OCI-LY7 (cell line): ENCODE measurements around the gene BEND7. TPM values are rescaled to one million over a fixed set of nuclear protein-coding genes. Genes with fewer than 3 reads are reported as not detected.

Experiments
- BruUV-seq: library from RNA; stranded (reverse); fragments of 400-500 nt; replicated peaks from 2 replicates; lab custom pipeline; 2021; lab: Mats Ljungman, UMichigan
- CTCF ChIA-PET: fragments of 300-600 bp; sonication (Branson Sonifier 250); formaldehyde crosslinking; loops from one replicate; lab custom pipeline; 2022; ENCODE audit warnings: antibody characterized with exemption; ENCODE audit not compliant: unreplicated experiment; lab: Charles Lee
- POLR2A ChIA-PET: fragments of 300-600 bp; sonication (Branson Sonifier 250); formaldehyde crosslinking; loops from one replicate; lab custom pipeline; 2022; ENCODE audit warnings: antibody characterized with exemption; lab: Charles Lee
- DNase-seq: peaks from one replicate; pipeline ENCODE4 v3.0.0-alpha.2; 2015; ENCODE audit warnings: low spot score
- H2AFZ ChIP-seq: fragments of 200-600 bp; sonication (generic), shearing (Covaris generic); 2 replicates; pipeline ENCODE4 v1.6.1; 2014; ENCODE audit warnings: mild to moderate bottlenecking, antibody characterized with exemption, low read length, moderate library complexity
- H3K27ac ChIP-seq: fragments of 200-600 bp; sonication (generic); 2 replicates; pipeline ENCODE4 v1.5.1; 2014; ENCODE audit warnings: mixed run types, low read depth, mild to moderate bottlenecking, moderate library complexity, low read length, inconsistent platforms; ENCODE audit not compliant: poor library complexity, severe bottlenecking
- H3K36me3 ChIP-seq: fragments of 200-600 bp; sonication (generic); 2 replicates; pipeline ENCODE4 v1.6.1; 2014; ENCODE audit warnings: mild to moderate bottlenecking, antibody characterized with exemption, low read length, moderate library complexity, mixed read lengths; ENCODE audit not compliant: insufficient read depth
- H3K4me1 ChIP-seq: fragments of 200-600 bp; sonication (generic); 2 replicates; pipeline ENCODE4 v1.5.1; 2014; ENCODE audit warnings: mild to moderate bottlenecking, low read length; ENCODE audit not compliant: insufficient read depth, poor library complexity, severe bottlenecking
- H3K4me2 ChIP-seq: fragments of 200-600 bp; sonication (generic); 2 replicates; pipeline ENCODE4 v1.6.1; 2014; ENCODE audit warnings: mild to moderate bottlenecking, low read length
- H3K4me3 ChIP-seq: fragments of 200-600 bp; sonication (generic); 2 replicates; pipeline ENCODE4 v1.5.1; 2014; ENCODE audit warnings: mild to moderate bottlenecking, low read depth, low read length; ENCODE audit not compliant: poor library complexity, severe bottlenecking
- H3K79me2 ChIP-seq: fragments of 200-600 bp; sonication (generic); 2 replicates; pipeline ENCODE4 v1.6.1; 2016; ENCODE audit warnings: low read depth, mild to moderate bottlenecking, low read length, moderate library complexity, mixed read lengths; ENCODE audit not compliant: insufficient read depth
- H3K9me2 ChIP-seq: fragments of 200-600 bp; sonication (generic); 2 replicates; pipeline ENCODE4 v1.6.1; 2016; ENCODE audit warnings: mild to moderate bottlenecking, low read length, mixed read lengths; ENCODE audit not compliant: insufficient read depth
- H3K9me3 ChIP-seq: fragments of 200-600 bp; sonication (generic); 2 replicates; pipeline ENCODE4 v1.6.1; 2014; ENCODE audit warnings: mild to moderate bottlenecking, mixed run types, low read length, mixed read lengths
- H4K20me1 ChIP-seq: fragments of 200-600 bp; sonication (generic); 2 replicates; pipeline ENCODE4 v1.6.1; 2014; ENCODE audit warnings: mild to moderate bottlenecking, antibody characterized with exemption, low read length, moderate library complexity, mixed read lengths; ENCODE audit not compliant: insufficient read depth
- CTCF ChIP-seq: fragments of 200-600 bp; sonication (generic); conservative IDR thresholded peaks from 2 replicates; pipeline ENCODE4 v1.5.1; 2014; ENCODE audit warnings: mild to moderate bottlenecking, antibody characterized with exemption, low read length, moderate library complexity, mixed read lengths
- EZH2phosphoT487 ChIP-seq: fragments of 200-600 bp; sonication (generic); IDR thresholded peaks from 2 replicates; pipeline ENCODE4 v1.6.1; 2018; ENCODE audit warnings: low read depth, borderline replicate concordance, mild to moderate bottlenecking, mixed run types, antibody characterized with exemption, low read length, moderate library complexity, mixed read lengths
- intact Hi-C: fragments of 100-400 bp; cut with micrococcal nuclease; formaldehyde crosslinking; loops from one replicate; pipeline ENCODE4 v1.10.0; 2022; ENCODE audit not compliant: unreplicated experiment
- total RNA-seq, 2 experiments: library from RNA; depleted of rRNA in 1 of 2; stranded (reverse); fragments of >200 nt in 1 of 2; shearing (Covaris generic) in 1 of 2; gene quantifications; 2 replicates each; pipeline ENCODE4 v1.2.3, GENCODE V29; 2014 to 2022

BEND7 gene
- total RNA-seq, 2 experiments from 2014 or later, result not detected

GRCh38 chr10:13505052-13505680 lies 23.6 kb downstream of the BEND7 start:
- H3K9me2 ChIP-seq, result no peaks in the 10 kb centered on the region
- H3K79me2 ChIP-seq, result no peaks in the 10 kb centered on the region
- H3K27ac ChIP-seq, result no peak overlapping the region
- POLR2A ChIA-PET, result no interaction called here
- TF ChIP-seq CTCF (no peak), EZH2phosphoT487 (no peak)
- no peak overlapping the region for H3K4me2 ChIP-seq
- H4K20me1 ChIP-seq, result no peaks in the 10 kb centered on the region
- no peaks in the 10 kb centered on the region for H3K9me3 ChIP-seq
- DNase-seq, result no peak
- no peak overlapping the region for H2AFZ ChIP-seq
- no peaks in the 10 kb centered on the region for H3K4me1 ChIP-seq
- CTCF ChIA-PET, result no interaction called here
- H3K36me3 ChIP-seq, result no peaks in the 10 kb centered on the region
- H3K4me3 ChIP-seq, result no peak overlapping the region
- intact Hi-C loops, result no loop called here
- BruUV-seq, result no TSS peak

- Histone ChIP-seq H3K36me3 (no peaks in the 10 kb centered on the region), H3K4me1 (no peaks in the 10 kb centered on the region), H3K4me3 (no peak overlapping the region), H2AFZ (no peak overlapping the region), H3K9me2 (no peaks in the 10 kb centered on the region), H3K27ac (no peak overlapping the region), H3K4me2 (no peak overlapping the region), H3K9me3 (no peaks in the 10 kb centered on the region), H4K20me1 (no peaks in the 10 kb centered on the region), H3K79me2 (no peaks in the 10 kb centered on the region)
- ChIA-PET CTCF (interaction anchor here (0.7 kb wide), 1 partner anchor 39 kb away, joined by 3 read pairs; no protein-coding TSS in a partner anchor), POLR2A (no interaction called here)
- BruUV-seq, result no TSS peak
- intact Hi-C loops, result no loop called here
- no peak for DNase-seq
- TF ChIP-seq EZH2phosphoT487 (no peak), CTCF (no peak)
Observed at GRCh38 chr10:13503745-13504463, 24.9 kb downstream of the BEND7 start.

- BruUV-seq, result no TSS peak
- no peak overlapping the region for H3K27ac ChIP-seq
- TF ChIP-seq CTCF, result no peak
- no peak for TF ChIP-seq EZH2phosphoT487
- H3K9me3 ChIP-seq, result no peaks in the 10 kb centered on the region
- H3K79me2 ChIP-seq, result no peaks in the 10 kb centered on the region
- intact Hi-C loops, result no loop called here
- no peaks in the 10 kb centered on the region for H3K36me3 ChIP-seq
- H4K20me1 ChIP-seq, result no peaks in the 10 kb centered on the region
- ChIA-PET CTCF (no interaction called here), POLR2A (no interaction called here)
- no peak overlapping the region for H3K4me2 ChIP-seq
- H3K9me2 ChIP-seq, result no peaks in the 10 kb centered on the region
- DNase-seq, result no peak
- no peak overlapping the region for H2AFZ ChIP-seq
- no peaks in the 10 kb centered on the region for H3K4me1 ChIP-seq
- no peak overlapping the region for H3K4me3 ChIP-seq
Observed at GRCh38 chr10:13502380-13502779, 26.4 kb downstream of the BEND7 start.
